GM21737 (cell line): ENCODE measurements around the gene ID3.

ENCODE experiments used
- ATAC-seq: cut with Tn5 transposase; IDR thresholded peaks from one replicate; pipeline ENCODE4 v1.9.1; 2021; ENCODE audit warnings: mild to moderate bottlenecking, moderate library complexity; ENCODE audit not compliant: unreplicated experiment

Gene ID3

GRCh38 chr1:23559136-23559984 is at the start of gene ID3:
TSS of gene ID3 (minus strand) at chr1:23559501. CDS start at chr1:23559426, 75 bp downstream.
- ATAC-seq = peak; percentile 54

- no peak for ATAC-seq
These were observed 48.6 kb upstream of the ID3 start for GRCh38 chr1:23607944-23608343.

GRCh38 chr1:23601968-23602876 is 42.9 kb upstream of the ID3 start:
- ATAC-seq = no peak

- no peak for ATAC-seq
These were observed 42.0 kb upstream of the ID3 start for GRCh38 chr1:23601135-23601967.

GRCh38 chr1:23600283-23600682 is 41.0 kb upstream of the ID3 start:
- no peak for ATAC-seq

- no peak for ATAC-seq
These were observed 39.8 kb upstream of the ID3 start for GRCh38 chr1:23599125-23599524.

GRCh38 chr1:23598424-23598823 is 39.1 kb upstream of the ID3 start:
- no peak for ATAC-seq

GRCh38 chr1:23597635-23598388 is 38.5 kb upstream of the ID3 start:
- no peak for ATAC-seq

- no peak for ATAC-seq
These were observed 37.4 kb upstream of the ID3 start for GRCh38 chr1:23596382-23597358.

GRCh38 chr1:23594927-23595353 is 35.6 kb upstream of the ID3 start:
- ATAC-seq = no peak

- no peak for ATAC-seq
These were observed 35.0 kb upstream of the ID3 start for GRCh38 chr1:23594149-23594907.

- no peak for ATAC-seq
These were observed 34.4 kb upstream of the ID3 start for GRCh38 chr1:23593556-23594148.

- no peak for ATAC-seq
These were observed 33.8 kb upstream of the ID3 start for GRCh38 chr1:23593042-23593521.

- no peak for ATAC-seq
These were observed 33.0 kb upstream of the ID3 start for GRCh38 chr1:23592209-23592892.

- peak; percentile 56 for ATAC-seq
These were observed 32.3 kb upstream of the ID3 start for GRCh38 chr1:23591460-23592208.

GRCh38 chr1:23590058-23590783 is 30.9 kb upstream of the ID3 start:
- no peak for ATAC-seq
